ENCODE data around the gene FZD2. TPM values are rescaled to one million over a fixed set of nuclear protein-coding genes. Genes with fewer than 3 reads are reported as not detected.

Gene FZD2
- total and polyA plus RNA-seq, 2 of the 8 experiments (the other 6 are each of a cell fraction or from before 2014, with no cell fraction given), result 17.6 to 86.7 TPM

DNA sequence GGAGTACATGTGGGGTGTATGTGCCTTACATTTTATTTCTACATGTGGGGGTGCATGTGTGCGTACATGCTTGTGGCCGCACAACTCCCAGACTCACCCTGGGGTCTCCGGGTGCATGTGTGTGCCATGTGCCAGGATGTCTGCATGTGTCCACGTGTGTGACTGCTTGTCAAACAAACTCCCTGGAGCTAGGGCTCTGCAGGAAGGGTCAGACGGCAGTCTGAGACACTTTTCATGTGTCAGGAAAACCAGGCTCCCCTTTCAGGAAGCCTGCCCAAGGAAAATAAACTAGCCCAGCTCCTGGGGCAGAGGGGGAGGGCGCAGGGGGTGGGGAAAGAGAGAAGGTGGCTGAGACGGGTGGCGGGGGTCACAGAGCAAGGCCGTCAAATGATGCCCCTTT, 44.7 kb downstream of the FZD2 start (continued):
- no peak for TF ChIP-seq RNF2 (IDR thresholded peaks at IDR 0.05; ENCODE audit: borderline replicate concordance, low read depth, low read length, missing control alignments, poor library complexity, severe bottlenecking)
- TF ChIP-seq MAX (IDR thresholded peaks at IDR 0.05), result no peak
- TF ChIP-seq E2F6 (IDR thresholded peaks at IDR 0.05), result no peak
- no peak for TF ChIP-seq BRCA1 (IDR thresholded peaks at IDR 0.05; ENCODE audit: low read depth, low read length)
- no peak for TF ChIP-seq CBX5 (IDR thresholded peaks at IDR 0.05; ENCODE audit: low read depth, low read length)
- TF ChIP-seq, protein P1, sequence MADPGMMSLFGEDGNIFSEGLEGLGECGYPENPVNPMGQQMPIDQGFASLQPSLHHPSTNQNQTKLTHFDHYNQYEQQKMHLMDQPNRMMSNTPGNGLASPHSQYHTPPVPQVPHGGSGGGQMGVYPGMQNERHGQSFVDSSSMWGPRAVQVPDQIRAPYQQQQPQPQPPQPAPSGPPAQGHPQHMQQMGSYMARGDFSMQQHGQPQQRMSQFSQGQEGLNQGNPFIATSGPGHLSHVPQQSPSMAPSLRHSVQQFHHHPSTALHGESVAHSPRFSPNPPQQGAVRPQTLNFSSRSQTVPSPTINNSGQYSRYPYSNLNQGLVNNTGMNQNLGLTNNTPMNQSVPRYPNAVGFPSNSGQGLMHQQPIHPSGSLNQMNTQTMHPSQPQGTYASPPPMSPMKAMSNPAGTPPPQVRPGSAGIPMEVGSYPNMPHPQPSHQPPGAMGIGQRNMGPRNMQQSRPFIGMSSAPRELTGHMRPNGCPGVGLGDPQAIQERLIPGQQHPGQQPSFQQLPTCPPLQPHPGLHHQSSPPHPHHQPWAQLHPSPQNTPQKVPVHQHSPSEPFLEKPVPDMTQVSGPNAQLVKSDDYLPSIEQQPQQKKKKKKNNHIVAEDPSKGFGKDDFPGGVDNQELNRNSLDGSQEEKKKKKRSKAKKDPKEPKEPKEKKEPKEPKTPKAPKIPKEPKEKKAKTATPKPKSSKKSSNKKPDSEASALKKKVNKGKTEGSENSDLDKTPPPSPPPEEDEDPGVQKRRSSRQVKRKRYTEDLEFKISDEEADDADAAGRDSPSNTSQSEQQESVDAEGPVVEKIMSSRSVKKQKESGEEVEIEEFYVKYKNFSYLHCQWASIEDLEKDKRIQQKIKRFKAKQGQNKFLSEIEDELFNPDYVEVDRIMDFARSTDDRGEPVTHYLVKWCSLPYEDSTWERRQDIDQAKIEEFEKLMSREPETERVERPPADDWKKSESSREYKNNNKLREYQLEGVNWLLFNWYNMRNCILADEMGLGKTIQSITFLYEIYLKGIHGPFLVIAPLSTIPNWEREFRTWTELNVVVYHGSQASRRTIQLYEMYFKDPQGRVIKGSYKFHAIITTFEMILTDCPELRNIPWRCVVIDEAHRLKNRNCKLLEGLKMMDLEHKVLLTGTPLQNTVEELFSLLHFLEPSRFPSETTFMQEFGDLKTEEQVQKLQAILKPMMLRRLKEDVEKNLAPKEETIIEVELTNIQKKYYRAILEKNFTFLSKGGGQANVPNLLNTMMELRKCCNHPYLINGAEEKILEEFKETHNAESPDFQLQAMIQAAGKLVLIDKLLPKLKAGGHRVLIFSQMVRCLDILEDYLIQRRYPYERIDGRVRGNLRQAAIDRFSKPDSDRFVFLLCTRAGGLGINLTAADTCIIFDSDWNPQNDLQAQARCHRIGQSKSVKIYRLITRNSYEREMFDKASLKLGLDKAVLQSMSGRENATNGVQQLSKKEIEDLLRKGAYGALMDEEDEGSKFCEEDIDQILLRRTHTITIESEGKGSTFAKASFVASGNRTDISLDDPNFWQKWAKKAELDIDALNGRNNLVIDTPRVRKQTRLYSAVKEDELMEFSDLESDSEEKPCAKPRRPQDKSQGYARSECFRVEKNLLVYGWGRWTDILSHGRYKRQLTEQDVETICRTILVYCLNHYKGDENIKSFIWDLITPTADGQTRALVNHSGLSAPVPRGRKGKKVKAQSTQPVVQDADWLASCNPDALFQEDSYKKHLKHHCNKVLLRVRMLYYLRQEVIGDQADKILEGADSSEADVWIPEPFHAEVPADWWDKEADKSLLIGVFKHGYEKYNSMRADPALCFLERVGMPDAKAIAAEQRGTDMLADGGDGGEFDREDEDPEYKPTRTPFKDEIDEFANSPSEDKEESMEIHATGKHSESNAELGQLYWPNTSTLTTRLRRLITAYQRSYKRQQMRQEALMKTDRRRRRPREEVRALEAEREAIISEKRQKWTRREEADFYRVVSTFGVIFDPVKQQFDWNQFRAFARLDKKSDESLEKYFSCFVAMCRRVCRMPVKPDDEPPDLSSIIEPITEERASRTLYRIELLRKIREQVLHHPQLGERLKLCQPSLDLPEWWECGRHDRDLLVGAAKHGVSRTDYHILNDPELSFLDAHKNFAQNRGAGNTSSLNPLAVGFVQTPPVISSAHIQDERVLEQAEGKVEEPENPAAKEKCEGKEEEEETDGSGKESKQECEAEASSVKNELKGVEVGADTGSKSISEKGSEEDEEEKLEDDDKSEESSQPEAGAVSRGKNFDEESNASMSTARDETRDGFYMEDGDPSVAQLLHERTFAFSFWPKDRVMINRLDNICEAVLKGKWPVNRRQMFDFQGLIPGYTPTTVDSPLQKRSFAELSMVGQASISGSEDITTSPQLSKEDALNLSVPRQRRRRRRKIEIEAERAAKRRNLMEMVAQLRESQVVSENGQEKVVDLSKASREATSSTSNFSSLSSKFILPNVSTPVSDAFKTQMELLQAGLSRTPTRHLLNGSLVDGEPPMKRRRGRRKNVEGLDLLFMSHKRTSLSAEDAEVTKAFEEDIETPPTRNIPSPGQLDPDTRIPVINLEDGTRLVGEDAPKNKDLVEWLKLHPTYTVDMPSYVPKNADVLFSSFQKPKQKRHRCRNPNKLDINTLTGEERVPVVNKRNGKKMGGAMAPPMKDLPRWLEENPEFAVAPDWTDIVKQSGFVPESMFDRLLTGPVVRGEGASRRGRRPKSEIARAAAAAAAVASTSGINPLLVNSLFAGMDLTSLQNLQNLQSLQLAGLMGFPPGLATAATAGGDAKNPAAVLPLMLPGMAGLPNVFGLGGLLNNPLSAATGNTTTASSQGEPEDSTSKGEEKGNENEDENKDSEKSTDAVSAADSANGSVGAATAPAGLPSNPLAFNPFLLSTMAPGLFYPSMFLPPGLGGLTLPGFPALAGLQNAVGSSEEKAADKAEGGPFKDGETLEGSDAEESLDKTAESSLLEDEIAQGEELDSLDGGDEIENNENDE (IDR thresholded peaks at IDR 0.05; ENCODE audit: insufficient replicate concordance, low read length), result no peak

Data from H1 (cell line).